ENCODE data around the gene LGI2.

- TF ChIP-seq, protein P1, sequence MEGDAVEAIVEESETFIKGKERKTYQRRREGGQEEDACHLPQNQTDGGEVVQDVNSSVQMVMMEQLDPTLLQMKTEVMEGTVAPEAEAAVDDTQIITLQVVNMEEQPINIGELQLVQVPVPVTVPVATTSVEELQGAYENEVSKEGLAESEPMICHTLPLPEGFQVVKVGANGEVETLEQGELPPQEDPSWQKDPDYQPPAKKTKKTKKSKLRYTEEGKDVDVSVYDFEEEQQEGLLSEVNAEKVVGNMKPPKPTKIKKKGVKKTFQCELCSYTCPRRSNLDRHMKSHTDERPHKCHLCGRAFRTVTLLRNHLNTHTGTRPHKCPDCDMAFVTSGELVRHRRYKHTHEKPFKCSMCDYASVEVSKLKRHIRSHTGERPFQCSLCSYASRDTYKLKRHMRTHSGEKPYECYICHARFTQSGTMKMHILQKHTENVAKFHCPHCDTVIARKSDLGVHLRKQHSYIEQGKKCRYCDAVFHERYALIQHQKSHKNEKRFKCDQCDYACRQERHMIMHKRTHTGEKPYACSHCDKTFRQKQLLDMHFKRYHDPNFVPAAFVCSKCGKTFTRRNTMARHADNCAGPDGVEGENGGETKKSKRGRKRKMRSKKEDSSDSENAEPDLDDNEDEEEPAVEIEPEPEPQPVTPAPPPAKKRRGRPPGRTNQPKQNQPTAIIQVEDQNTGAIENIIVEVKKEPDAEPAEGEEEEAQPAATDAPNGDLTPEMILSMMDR (IDR thresholded peaks at IDR 0.05; ENCODE audit: insufficient read depth, low read length, poor library complexity, severe bottlenecking), result no peak
- TF ChIP-seq EZH2phosphoT487 (conservative IDR thresholded peaks at IDR 0.05; ENCODE audit: low read length), result no peak
These were observed 74.0 kb downstream of the LGI2 start for GRCh38 chr4:24956763-24957162.

Data from SU-DHL-6 (cell line).